OCI-LY1 (cell line): Measurements from ENCODE around the gene KRR1.

ENCODE experiments used
- CTCF ChIP-seq: fragments of 200-600 bp; sonication (generic), shearing (Covaris generic); IDR thresholded peaks from 2 replicates; pipeline ENCODE4 v1.5.1; 2017; ENCODE audit warnings: mild to moderate bottlenecking, antibody characterized with exemption, low read length, moderate library complexity, mixed read lengths
- EZH2 ChIP-seq: fragments of 200-600 bp; sonication (generic), shearing (Covaris generic); IDR thresholded peaks from 2 replicates; pipeline ENCODE4 v1.8.0; 2017; ENCODE audit warnings: borderline replicate concordance, mixed run types, mild to moderate bottlenecking, antibody characterized with exemption, low read length, moderate library complexity, mixed read lengths

DNA sequence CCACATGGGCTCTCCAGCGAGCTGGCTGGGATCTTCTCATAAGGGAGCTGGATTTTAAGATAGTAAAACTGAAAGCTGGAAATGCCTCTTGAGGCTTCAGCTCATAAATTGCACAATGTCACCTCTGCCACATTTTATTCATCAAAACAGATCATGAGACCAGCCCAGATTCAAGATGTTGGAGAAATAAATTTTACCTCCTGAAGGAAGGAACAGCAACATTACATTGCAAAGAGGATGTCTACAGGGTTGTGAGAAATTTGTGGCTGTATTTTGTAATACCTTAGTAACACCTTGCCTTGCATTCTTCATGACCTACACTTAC lies 43.1 kb upstream of the KRR1 start:
- no peak for TF ChIP-seq CTCF
- TF ChIP-seq EZH2, result no peak
